LNCaP clone FGC (cell line): ENCODE data around the gene CRHR2.

ENCODE experiments used
- DNase-seq: peaks from one replicate; pipeline ENCODE4 v3.0.0-alpha.2; 2011; ENCODE audit warnings: low read depth
- H3K4me3 ChIP-seq: 2 replicates; pipeline ENCODE4 v1.5.1; 2011; ENCODE audit warnings: mild to moderate bottlenecking, low read depth, low read length, control low read depth
- CTCF ChIP-seq: IDR thresholded peaks from 2 replicates; pipeline ENCODE4 v1.5.1; 2012; ENCODE audit warnings: mild to moderate bottlenecking; ENCODE audit not compliant: control insufficient read depth, insufficient read depth; ENCODE audit errors: extremely low read depth

Gene CRHR2

GRCh38 chr7:30707391-30708357 is 25.4 kb upstream of the CRHR2 start:
- no peak for DNase-seq
- TF ChIP-seq CTCF: no peak
- no peak overlapping the region for H3K4me3 ChIP-seq

- no peak overlapping the region for H3K4me3 ChIP-seq
- DNase-seq: no peak
- TF ChIP-seq CTCF: no peak
Measured at GRCh38 chr7:30706908-30707307, 24.7 kb upstream of the CRHR2 start.

GRCh38 chr7:30706316-30706715 is 24.1 kb upstream of the CRHR2 start:
- no peak for TF ChIP-seq CTCF
- no peak overlapping the region for H3K4me3 ChIP-seq
- DNase-seq: no peak

DNA sequence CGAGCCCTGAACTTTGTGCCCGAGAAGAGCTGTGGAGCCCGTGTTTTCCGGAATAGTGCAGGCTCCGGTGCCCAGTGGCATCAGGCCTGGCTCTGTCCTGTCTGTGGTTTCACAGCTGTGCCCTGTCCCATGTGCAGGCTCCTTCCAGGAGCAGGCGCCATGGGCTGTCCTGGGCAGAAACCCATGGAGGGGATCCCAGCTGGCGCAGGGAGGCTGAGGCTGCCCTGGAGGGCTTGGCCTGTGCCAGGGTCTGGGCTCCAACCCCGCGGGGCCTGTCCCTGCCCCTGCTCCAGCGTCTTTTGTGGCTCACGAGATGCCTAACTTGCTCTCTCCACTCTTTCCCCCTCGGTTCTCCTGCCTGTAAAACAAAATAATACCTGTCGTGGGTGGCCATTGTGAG is 23.3 kb upstream of the CRHR2 start:
- DNase-seq: no peak
- H3K4me3 ChIP-seq: no peak overlapping the region
- TF ChIP-seq CTCF: no peak

- H3K4me3 ChIP-seq: no peak overlapping the region
- DNase-seq: no peak
Measured at GRCh38 chr7:30705008-30705407, 22.8 kb upstream of the CRHR2 start.

DNA sequence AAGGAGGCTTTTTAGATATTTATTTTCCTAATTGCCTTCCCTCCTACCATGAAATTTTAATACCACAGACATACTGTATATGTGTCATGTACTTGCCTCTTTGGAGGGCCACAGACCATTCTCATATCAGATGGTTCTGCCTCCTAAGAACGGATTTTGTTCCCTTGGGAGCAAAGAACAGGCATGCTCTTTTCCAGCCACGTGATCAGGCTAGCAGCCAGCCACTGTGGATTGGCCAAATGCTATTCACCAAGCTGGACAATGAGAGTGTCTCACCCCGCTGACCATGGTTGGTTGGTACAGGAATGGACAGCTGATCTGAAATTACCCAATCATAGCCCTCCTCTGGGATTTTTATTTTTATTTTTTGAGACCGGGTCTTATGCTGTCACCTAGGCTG is 21.5 kb upstream of the CRHR2 start:
- no peak for DNase-seq
- no peak overlapping the region for H3K4me3 ChIP-seq
- TF ChIP-seq CTCF: no peak

More at GRCh38 chr7:30705008-30705407, 22.8 kb upstream of the CRHR2 start:
- TF ChIP-seq CTCF: no peak

- TF ChIP-seq CTCF: 0 out of 2 replicates have a peak, but pooled peaks have one; percentile 14
- H3K4me3 ChIP-seq: no peak overlapping the region
- no peak for DNase-seq
Measured at GRCh38 chr7:30702200-30702599, 19.9 kb upstream of the CRHR2 start.
